Heart right ventricle (tissue), 16 donors: ENCODE measurements around the gene OR7D2. TPM values are rescaled to one million over a fixed set of nuclear protein-coding genes. Genes with fewer than 3 reads are reported as not detected.
A peak's percentile ranks its signal among the peaks of the same experiment; 100 is the strongest.

Experiments used
- ATAC-seq, 8 donors: fragments of 200-7000 bp; cut with Tn5 transposase; one replicate each; pipeline ENCODE4 v1.9.1; 2020; ENCODE audit warnings: mild to moderate bottlenecking in 8 of 8, moderate library complexity in 8 of 8, moderate number of reproducible peaks in 1 of 8
- DNase-seq, 2 donors: peaks; one replicate each; pipeline ENCODE4 v3.0.0-alpha.2; 2020
- H3K27ac ChIP-seq, 10 donors: fragments of 200-600 bp; sonication (generic) in 2 of 10; one replicate each; pipeline versions ENCODE4 v1.5.0 to v1.8.0; 2020 to 2022; ENCODE audit warnings: mild to moderate bottlenecking in 3 of 10
- H3K27me3 ChIP-seq, 7 donors: fragments of 200-600 bp; one replicate each; pipeline ENCODE4 v1.8.0; 2021 to 2022; ENCODE audit warnings: mild to moderate bottlenecking in 2 of 7
- H3K36me3 ChIP-seq, 9 donors: fragments of 200-600 bp; sonication (generic) in 1 of 9; one replicate each; pipeline versions ENCODE4 v1.5.0 to v1.8.0; 2020 to 2022; ENCODE audit warnings: mild to moderate bottlenecking in 2 of 9
- H3K4me1 ChIP-seq, 9 donors: fragments of 200-600 bp; sonication (generic) in 1 of 9; one replicate each; pipeline versions ENCODE4 v1.5.0 to v1.8.0; 2020 to 2022; ENCODE audit warnings: mild to moderate bottlenecking in 4 of 9
- H3K4me3 ChIP-seq, 10 donors: fragments of 200-600 bp; sonication (generic) in 2 of 10; one replicate each; pipeline versions ENCODE4 v1.5.0 to v1.8.0; 2020 to 2022; ENCODE audit warnings: mild to moderate bottlenecking in 7 of 10, moderate library complexity in 2 of 10
- H3K9me3 ChIP-seq, 11 donors: fragments of 200-600 bp in 10 of 11; sonication (generic) in 2 of 11; one replicate each; pipeline versions ENCODE4 v1.5.0 to v1.8.0; 2013 to 2022; ENCODE audit warnings: mild to moderate bottlenecking in 2 of 11, control low read depth in 1 of 11, moderate library complexity in 1 of 11
- CTCF ChIP-seq, 9 donors: fragments of 200-600 bp; sonication (generic) in 2 of 9; IDR thresholded peaks; one replicate each; pipeline versions ENCODE4 v1.5.0 to v1.8.0; 2021 to 2022; ENCODE audit warnings: antibody characterized with exemption in 9 of 9, mild to moderate bottlenecking in 5 of 9, moderate library complexity in 1 of 9
- WGBS, 2 donors: extraction: QIAGEN DNeasy Blood & Tissue Kit; methylation state at CpG; one replicate each; pipeline ENCODE4 v1.1.7; 2013; ENCODE audit warnings: inconsistent platforms in 1 of 2; 5-methylcytosine and 5-hydroxymethylcytosine counted together
- intact Hi-C, 10 donors: fragments of 100-400 bp; cut with DNase I; formaldehyde crosslinking; loops; one replicate each; pipeline versions ENCODE4 v1.11.1 to v1.14.2; 2022
- polyA plus RNA-seq, 2 donors: library from polyadenylated mRNA; stranded (reverse); fragments of 200-250 nt; gene quantifications; one replicate each; pipeline ENCODE4 v1.2.3, GENCODE V29; 2013
- total RNA-seq, 10 donors: library from RNA; stranded (reverse); fragmentation: NEBNext Ultra II Directional in 3 of 10; extraction: Animal tissue kit (Norgen Biotek cat#: 25700) in 3 of 10; gene quantifications; one replicate each; pipeline versions ENCODE4 v1.2.1 to v1.2.4, GENCODE V29; 2021 to 2023
- donor health status: Arrhythmogenic right ventricular cardiomyopathy.
- donor health status: ischemic (EF 13 %, LVEDD 7.1; RV severe dilation, severe dysfunction).
- donor health status: healthy with polysubstance abuse.
- donor health status: DM: no; HTN: yes; CAD: no.
- donor health status: DM: no; HTN: no; CAD: no.
- donor health status: ischemic (EF 25% LVEDD 6.9; RV normal size, moderate dysfunction).
- donor health status: ischemic (EF 25% LVEDD 5.7; RV mildly dilated, moderate dysfunction).
- donor health status: healthy.
- donor health status: DM: yes; HTN: yes; CAD: no.
- donor health status: Ischemic cardiomyopathy.
- donor health status: ischemic (EF 35%, LVEDD 5.7; RV mildly dilated, moderate dysfunction).
- donor health status: nonischemic (EF 11% LVEDD 7.7; RV severe dilation, severe dysfunction).
- donor health status: DM: yes; HTN: yes; CAD: no.
- donor health status: PGD.
- donor health status: ischemic (EF 29% LVEDD 5.4; RV normal size, mild dysfunction).
- donor health status: nonischemic (EF 23%, LVEDD 6.1; RV moderate dilation, normal function).

OR7D2 gene
- total and polyA plus RNA-seq, 12 donors = 0.12 TPM; not detected in 11

DNA sequence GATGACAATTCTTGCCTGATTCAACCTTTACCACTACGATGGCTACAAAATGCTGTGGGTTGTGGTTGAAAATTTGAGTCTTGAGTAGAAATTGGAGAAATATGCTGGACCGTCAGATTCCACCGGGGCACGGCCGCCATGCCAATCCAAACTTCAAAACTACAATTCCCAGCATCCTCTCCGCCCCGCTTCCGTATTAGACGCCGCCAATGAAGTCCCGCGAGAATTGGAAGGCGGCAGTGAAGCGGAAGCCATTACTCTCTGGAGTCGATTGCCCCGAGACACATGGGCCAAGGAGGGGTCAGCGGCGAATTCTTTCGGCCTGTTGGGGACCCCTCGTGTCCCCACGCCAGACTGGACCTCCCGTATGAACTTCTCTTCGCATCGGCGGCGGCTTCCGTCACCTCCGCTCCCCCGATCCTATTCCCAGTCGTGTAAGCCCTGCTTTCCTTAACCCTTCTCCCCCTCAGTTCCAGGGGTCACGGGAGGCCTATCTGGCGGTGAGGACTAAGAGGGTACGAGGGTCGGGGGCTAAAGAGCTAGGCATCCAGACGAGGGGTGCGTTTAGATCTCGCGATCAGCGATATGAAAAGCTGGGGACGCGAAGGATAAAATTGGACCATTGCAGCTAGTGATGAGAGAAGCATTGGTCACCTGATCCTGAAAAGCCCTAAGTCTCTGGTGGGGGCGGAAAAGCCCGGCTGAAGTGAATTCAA lies 38.5 kb upstream of the OR7D2 start, which contains the start of gene ZNF317:
ZNF317 (plus strand) TSS at position 239 of the 716 bp plus-strand sequence. CDS start 15,620 bp downstream, outside the sequence.
- no peaks in the 10 kb centered on the region for H3K27me3 ChIP-seq
- intact Hi-C loops = loop anchor here in 5 of 10 donors (2.0 to 10.0 kb wide), 5 partner anchors 164 to 654 kb away; partner anchors contain the start of genes ZNF699 (in 2 of the 5) and ZNF266 (in 1 of the 5)
- H3K36me3 ChIP-seq = peaks cover 0 to 11% (median 0%) of the 10 kb centered on the region in 9 donors
- H3K4me3 ChIP-seq = peak within 1 kb of the TSS; percentile 64 to 95 (median 84)
- peaks cover 0 to 30% (median 21%) of the 10 kb centered on the region in 9 donors for H3K4me1 ChIP-seq
- H3K9me3 ChIP-seq = peaks cover 0 to 19% (median 11%) of the 10 kb centered on the region in 11 donors
- peak within 1 kb of the TSS; percentile 59 to 94 (median 90) for H3K27ac ChIP-seq
- peak; percentile 97 to 99 (median 98) for ATAC-seq
- DNase-seq = peak; percentile 88 to 95
- no peak for TF ChIP-seq CTCF (IDR thresholded peaks at IDR 0.05)
- WGBS, 2 donors = 0 to 1% methylated on average over 43 of the region's 43 CpGs

- H3K27ac ChIP-seq = no peak overlapping the region
- peaks cover 0 to 30% (median 21%) of the 10 kb centered on the region in 9 donors for H3K4me1 ChIP-seq
- no peaks in the 10 kb centered on the region for H3K27me3 ChIP-seq
- DNase-seq (no peak), ATAC-seq (no peak)
- H3K36me3 ChIP-seq = peaks cover 0 to 27% (median 0%) of the 10 kb centered on the region in 9 donors
- intact Hi-C loops = loop anchor here in 5 of 10 donors (10.0 kb wide), 4 partner anchors 160 to 650 kb away; partner anchors contain the start of genes ZNF266 (in 1 of the 5) and ZNF699 (in 1 of the 5)
- no peak for TF ChIP-seq CTCF (IDR thresholded peaks at IDR 0.05)
- 97 to 98% methylated on average over 5 of the region's 5 CpGs for WGBS, 2 donors
- peaks cover 0 to 32% (median 17%) of the 10 kb centered on the region in 11 donors for H3K9me3 ChIP-seq
- H3K4me3 ChIP-seq = no peak overlapping the region
Observed at GRCh38 chr19:9144920-9145319, 33.9 kb upstream of the OR7D2 start.

DNA sequence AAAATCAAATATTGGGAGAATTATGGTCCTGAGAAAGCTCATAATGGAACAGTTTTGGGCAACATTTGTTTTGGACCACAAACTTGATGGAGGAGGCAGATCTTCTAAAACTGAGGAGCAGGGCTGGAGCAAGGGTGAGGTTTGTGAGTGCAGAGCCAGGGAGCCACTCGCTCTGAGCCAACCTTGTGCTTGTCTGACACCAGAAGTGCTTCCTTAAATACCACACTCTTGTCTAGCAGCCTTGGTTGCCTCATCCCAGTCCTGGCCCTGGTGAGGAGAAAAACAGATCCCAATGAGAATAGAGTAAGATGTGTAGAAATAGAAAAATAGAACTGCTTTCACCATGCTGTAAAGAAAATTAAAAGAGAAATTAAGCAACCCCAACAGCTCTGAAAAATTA lies 31.9 kb upstream of the OR7D2 start:
- Histone ChIP-seq H3K9me3 (peaks cover 0 to 45% (median 17%) of the 10 kb centered on the region in 11 donors), H3K4me3 (no peak overlapping the region), H3K27ac (no peak overlapping the region), H3K27me3 (no peaks in the 10 kb centered on the region), H3K4me1 (peaks cover 0 to 18% (median 10%) of the 10 kb centered on the region in 9 donors), H3K36me3 (peaks cover 0 to 27% (median 0%) of the 10 kb centered on the region in 9 donors)
- whole genome bisulfite sequencing, 2 donors = 61 to 65% methylated on average over 1 of the region's 1 CpG
- ATAC-seq (peak in 2 of 8 donors; percentile 51 to 53), DNase-seq (no peak)
- TF ChIP-seq CTCF (IDR thresholded peaks at IDR 0.05) = no peak
- intact Hi-C loops = loop anchor here in 5 of 10 donors (10.0 kb wide), 4 partner anchors 158 to 648 kb away; partner anchors contain the start of genes ZNF266 (in 1 of the 5) and ZNF699 (in 1 of the 5)

GRCh38 chr19:9148697-9149096 lies 30.1 kb upstream of the OR7D2 start:
- peaks cover 0 to 44% (median 10%) of the 10 kb centered on the region in 9 donors for H3K36me3 ChIP-seq
- H3K9me3 ChIP-seq = peaks cover 0 to 59% (median 20%) of the 10 kb centered on the region in 11 donors
- ATAC-seq (no peak), DNase-seq (no peak)
- 92 to 100% methylated on average over 3 of the region's 3 CpGs for whole genome bisulfite sequencing, 2 donors
- no peak for TF ChIP-seq CTCF (IDR thresholded peaks at IDR 0.05)
- no peak overlapping the region for H3K4me3 ChIP-seq
- peaks cover 0 to 5% (median 0%) of the 10 kb centered on the region in 9 donors for H3K4me1 ChIP-seq
- no peak overlapping the region for H3K27ac ChIP-seq
- intact Hi-C loops = loop anchor here in 5 of 10 donors (10.0 kb wide), 4 partner anchors 156 to 646 kb away; partner anchors contain the start of genes ZNF266 (in 1 of the 5) and ZNF699 (in 1 of the 5)
- H3K27me3 ChIP-seq = no peaks in the 10 kb centered on the region
